Astrocyte of the hippocampus (primary cell): Measurements from ENCODE around the gene PRR18.
A peak's percentile ranks its signal among the peaks of the same experiment; 100 is the strongest.
"Not testable (repeated sequence)": the region's sequence is repeated elsewhere in the genome, so short reads cannot be mapped to it uniquely, and the experiment has no call there.

Source experiments
- DNase-seq: peaks from one replicate; pipeline ENCODE4 v3.0.0; 2011; ENCODE audit warnings: low read depth, low spot score

The PRR18 gene, protein sequence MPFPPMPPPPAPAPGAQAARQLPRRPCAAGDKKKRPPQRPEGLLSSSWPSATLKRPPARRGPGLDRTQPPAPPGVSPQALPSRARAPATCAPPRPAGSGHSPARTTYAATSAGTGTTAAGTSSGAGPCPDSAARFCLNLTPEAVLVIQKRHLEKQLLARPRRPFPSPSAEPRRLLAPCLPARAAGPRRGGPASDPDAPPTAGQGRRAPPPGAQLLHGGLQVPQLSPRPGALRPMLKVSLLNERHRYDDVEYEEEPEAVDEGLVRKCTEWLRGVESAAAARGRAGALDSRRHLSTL

DNA sequence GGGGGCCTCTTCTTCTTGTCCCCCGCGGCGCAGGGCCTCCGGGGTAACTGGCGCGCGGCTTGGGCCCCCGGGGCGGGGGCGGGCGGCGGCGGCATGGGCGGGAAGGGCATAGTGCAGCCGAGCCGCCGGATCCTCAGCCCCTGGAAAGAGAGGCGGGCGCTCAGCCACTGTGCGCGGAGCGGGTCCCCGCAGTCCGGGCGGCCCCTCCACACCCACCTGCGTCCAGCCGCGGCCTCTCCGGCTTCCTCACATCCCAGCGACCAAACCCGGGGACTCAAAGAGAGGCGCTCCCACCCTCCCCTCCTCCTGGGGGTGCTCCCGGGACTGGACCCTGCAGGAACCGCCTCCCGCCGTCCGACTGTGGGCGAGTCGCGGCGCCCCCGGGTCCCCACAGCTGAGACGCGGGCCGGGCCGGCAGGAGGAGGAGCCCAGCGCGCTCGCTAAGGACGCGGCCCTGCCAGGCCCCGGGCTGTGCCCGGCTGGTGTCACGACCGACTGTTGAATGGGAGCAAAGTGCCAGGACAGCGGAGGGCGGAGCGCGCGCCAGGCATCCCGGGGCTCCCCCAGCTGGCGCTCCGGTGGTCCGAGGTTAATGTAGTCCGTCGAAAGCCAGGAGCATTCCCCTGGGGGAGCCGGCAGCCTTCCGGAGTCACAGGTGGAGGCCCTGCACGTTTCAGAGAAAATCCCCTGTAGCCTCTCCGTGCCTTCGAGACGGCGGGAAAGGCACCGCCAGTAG, at the start of gene PRR18:
Gene PRR18 (minus strand): TSS at position 360 of the 736 bp plus-strand sequence. CDS start 250 bp downstream, at position 110.
- DNase-seq: peak; percentile 40

DNA sequence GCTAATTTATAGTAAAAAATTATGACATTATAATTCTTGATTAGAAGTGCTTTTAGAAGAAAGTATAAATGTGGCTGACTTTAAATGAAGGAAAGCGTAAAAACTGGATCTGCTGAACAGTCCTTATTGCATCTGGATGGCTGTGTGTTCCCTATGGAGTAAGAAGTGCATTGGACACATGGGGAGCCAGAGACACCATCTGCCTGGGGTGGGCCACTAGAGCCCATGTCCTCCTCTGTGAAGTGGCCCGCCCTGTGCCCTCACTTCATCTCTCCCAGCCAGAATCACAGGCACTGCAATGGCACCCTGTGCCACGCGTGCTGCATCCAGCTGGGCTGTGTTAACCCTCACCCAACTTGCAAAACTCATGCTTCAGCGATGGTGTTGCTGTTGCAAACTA, 47.4 kb upstream of the PRR18 start:
- no peak for DNase-seq

DNA sequence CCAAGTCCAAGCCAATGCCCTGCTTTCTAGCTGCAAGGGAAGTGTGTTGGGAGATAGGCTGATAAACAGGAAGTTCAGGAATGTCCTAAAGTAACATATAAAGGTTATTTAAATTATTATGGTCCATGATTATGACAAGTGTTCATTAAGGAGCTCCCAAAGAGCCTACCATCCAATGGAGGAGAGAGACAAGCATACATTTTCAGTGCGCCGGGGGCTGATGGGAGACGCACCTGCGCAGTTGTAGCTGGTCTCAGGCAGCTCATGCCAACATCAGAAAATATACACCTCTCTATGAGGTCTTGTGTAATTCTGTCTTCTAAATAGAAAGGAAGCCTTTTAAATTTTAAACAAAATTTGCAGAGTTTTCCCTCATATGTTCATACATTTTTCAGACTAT, 46.8 kb upstream of the PRR18 start:
- DNase-seq: no peak

DNA sequence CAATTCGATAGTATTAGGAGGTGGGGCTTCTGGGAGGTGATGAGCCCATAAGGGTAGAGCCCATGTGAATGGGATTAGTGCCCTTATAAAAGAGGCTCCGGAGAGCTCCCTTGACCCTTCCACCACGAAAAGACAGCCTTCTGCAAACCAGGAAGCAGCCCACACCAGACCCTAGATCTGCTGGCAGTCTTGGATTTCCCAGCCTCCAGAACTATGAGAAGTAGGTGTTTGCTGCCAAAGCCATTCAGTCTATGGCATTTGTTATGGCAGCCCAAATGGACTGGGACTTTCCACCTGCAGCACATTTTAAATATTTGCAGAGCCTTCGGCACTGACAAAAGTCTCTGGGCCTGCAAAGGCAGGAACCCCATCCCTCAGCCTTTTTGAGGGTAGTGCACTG, 46.0 kb upstream of the PRR18 start:
- DNase-seq: no peak

DNA sequence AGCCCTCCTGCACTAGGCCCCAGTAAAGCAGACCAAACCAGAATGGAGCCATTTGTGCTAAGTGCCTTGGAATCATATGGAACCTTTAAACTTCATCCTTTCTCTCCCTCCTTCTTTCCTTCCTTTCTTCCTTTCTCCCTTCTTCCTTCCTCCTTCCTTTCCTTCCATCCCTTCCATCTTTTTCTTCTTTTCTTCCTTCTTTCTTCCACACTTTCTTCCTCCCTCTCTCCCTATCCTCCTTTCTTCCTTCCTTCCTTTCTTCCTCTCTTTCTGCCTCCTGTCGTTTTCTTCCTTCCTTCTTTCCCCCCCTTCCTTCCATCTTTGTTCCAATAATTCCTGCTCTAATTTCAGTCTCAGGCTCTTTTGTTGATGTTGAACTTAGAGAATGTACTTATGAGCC, 45.3 kb upstream of the PRR18 start:
- DNase-seq: no peak

DNA sequence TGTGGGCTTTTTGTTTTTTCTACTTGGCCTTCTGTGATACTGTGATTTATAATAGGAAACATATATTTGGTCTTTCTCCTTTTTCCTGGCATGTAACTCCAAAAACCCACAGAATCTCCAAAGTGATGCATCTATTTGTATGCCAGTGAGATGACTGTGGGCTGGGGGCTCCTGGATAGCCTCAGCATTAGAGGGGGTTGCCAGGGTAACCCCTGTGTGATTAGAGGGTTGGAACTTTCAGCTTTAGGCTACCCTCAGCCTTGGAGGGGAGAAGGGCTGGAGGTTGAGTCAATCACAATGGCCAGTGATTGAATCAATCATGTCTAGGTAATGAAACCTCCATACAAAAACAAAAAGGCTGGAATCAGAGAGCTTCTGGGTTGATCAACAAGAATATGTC, 44.7 kb upstream of the PRR18 start:
- DNase-seq: no peak

DNA sequence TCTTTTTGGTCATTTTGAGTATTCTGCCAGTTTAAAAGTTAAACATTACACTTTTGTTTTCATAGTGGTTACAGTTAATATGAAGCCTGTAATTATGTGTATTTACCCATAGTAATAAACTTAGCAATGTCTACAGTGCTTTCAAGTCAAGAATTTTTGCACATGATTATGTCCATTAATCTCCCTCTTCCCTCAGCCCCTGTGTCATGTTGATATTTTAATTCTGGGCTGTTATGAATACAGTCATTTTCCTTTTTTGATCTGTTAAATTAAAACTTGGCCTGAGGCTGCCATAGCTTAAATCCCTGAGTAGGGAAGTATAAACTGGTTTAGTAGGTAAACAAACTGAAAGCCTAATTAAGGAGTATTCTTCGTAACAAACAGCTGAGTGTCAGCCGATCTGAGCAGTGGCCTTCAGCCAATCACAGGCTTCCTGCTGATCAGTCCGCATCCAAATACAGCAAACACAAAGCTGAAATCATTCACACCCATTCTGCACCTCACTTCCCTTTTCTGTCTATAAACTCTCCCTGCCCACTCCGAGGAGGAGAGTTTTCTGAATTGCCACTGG, 43.6 kb upstream of the PRR18 start:
- peak; percentile 39 for DNase-seq

DNA sequence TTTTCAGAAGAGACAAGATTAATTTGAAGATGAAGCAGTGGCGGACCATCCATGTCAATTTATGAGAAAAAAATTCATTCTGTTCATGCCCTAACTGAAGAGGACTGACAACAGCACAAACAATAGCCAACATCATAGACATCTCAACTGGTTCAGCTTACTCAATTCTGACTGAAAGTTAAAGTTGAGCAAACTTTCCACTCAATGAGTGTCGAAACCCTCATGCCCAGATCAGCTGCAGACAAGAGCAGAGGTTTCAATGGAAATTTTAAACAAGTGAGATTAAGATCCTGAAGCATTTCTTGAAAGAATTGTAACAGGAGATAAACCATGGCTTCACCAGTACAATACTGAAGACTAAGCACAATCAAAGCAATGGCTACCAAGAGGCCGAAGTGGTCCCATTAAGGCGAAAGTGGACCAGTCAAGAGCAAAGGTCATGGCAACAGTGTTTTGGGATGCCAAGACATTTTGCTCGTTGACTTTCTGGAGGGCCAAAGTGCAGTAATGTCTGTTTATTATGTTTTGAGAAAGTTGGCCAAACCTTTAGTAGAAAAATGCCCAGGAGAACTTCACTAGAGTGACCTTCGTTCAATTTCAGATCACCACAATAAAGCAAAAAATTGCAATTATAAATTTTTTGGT, 40.2 kb upstream of the PRR18 start:
- no peak for DNase-seq

DNA sequence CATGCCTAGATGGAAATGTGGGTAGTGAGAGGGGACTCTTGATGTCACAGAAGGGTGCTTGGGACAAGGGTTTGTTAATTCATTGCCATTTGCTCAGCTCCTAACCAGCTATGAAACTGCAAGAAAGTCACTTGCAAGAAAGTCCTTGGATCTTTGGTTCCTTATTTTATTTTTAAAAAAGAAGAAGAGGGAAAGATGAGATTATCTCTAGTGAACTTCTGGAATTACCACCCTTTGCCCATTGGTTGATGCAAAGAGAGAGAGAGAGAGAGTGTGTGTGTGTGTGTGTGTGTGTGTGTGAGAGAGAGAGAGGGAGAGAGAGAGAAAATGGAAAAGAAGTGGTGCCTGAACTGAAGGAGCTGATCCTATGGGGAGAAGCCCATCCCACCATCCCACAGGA, 38.8 kb upstream of the PRR18 start:
- DNase-seq: no peak

DNA sequence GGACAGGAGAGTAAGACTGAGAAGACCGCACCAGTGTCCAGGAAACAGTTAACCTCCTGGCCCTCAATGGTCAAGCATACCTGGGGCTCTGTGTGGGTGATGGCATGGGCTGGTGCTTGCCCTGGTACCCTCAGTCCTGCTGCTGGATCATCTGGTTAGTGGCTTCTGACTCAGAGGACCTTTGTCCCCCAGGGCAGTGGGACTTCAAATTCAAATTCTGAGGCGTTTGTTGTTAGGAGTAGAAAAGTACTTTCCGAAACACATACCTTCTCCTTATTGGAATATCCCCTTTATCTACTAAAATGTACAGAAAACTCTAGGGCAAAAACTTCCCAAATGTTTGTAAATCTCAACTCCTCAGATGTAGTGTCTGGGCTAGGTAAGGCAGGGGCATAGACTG, 38.3 kb upstream of the PRR18 start:
- no peak for DNase-seq

DNA sequence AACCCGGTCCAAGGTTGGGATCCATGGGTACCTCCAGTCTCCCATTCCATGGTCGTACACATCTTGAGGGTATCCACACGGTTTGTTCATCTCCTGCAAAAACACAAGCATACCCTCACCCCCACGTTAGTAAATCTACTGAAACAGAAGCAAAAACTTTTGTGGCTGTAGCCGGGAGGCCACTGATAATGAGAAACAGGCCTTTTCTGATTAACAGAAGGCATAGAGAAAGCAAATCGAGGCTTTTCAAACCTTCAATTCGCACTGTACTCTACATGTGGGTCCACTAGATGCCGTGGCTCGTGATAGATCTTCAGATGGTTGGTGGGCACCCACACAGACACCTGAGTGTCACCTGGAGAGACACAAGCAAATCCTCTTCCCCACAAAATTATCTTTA, 37.5 kb upstream of the PRR18 start:
- not testable (repeated sequence) for DNase-seq

DNA sequence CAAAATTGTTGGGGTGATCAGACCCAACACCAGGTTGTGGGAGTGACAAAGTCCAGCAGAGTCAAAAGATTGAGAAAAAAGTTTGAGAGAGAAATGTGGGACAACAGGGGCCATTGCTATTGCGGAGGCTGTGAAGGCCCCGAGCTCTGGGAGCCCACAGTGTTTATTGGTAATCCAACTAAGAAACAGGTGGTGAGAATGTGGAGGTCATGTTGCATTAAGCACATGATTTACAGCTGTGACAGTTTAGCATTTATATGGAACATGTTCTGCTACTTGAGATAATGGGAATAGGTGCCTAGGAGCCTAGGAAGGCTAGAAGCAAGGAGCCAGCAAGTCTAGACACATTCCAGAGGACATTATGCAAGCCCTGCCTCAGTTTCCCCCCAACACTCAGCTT, 36.7 kb upstream of the PRR18 start:
- DNase-seq: not testable (repeated sequence)

DNA sequence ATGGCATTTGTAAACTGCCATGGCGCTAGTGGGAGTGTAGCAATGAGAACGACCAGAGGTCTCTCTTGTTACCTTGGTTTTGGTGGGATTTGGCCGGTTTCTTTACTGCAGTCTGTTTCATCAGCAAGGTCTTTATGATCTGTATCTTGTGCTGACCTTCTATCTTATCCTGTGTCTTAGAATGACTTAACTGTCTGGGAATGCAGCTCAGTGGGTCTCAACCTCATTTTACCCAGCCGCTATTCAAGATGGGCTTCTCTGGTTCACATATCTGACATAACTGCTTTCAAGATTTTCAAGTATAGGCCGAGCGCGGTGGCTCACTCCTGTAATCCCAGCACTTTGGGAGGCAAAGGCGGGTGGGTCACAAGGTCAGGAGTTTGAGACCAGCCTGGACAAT, 36.0 kb upstream of the PRR18 start:
- peak; percentile 48 for DNase-seq

DNA sequence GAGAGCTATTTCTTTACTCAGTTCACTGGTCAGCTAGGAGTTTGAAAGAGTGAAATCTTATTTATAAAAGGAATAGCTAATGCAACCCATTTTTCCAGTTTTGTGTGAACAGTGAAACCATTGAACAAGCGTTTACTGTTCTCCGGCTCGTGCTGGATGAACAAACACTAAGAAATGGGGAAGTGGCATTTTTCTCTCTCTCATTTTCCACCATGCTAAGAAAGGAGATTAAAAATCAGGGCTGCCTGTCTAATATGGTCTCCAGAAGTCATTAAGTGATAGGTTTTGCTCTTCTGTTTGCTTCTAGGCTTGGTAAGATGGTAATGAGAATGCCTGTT, 34.9 kb upstream of the PRR18 start:
- no peak for DNase-seq

DNA sequence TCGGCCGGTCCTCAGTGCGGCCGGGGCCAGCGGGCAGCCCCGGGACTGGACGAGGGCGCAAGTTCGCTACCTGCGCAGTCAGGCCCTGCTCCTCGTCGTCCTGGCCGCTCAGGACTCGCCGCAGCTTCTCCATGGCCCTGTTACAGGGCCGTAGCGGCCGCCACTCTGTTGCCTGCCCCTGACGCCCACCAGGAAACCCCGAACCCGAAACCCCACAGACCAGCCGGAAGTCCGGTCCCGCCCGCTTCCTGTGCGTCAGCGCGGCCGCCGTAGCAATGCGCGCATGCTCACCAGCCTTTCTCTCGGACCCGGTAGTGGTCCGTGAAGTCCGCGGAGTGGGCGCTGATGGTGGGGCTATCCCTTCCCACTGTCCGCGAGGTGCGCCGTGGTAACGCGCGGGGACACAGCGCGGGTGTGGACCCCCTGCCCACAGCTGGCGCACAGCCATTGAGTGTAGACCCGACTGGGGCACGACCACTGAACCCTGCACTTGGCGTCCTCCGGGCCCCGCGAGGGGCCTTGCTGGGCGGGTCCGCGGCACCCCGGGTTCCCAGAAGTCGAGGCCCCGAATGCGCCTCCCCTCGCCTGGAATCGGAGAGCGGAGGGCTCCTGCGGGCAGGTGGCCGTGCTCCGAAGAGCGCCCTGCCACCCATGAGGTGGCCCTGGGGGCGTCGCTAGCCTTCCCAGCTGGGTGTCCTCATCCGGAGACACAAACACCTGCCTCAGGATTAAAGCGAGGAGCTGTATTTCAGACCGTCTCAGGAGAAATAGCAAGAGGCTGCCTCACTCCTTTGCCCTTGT, 34.4 kb upstream of the PRR18 start, which contains the start of gene SFT2D1:
Gene SFT2D1 (minus strand): TSS at position 197 of the 801 bp plus-strand sequence. CDS start 64 bp downstream, at position 133.
- peak; percentile 93 for DNase-seq

DNA sequence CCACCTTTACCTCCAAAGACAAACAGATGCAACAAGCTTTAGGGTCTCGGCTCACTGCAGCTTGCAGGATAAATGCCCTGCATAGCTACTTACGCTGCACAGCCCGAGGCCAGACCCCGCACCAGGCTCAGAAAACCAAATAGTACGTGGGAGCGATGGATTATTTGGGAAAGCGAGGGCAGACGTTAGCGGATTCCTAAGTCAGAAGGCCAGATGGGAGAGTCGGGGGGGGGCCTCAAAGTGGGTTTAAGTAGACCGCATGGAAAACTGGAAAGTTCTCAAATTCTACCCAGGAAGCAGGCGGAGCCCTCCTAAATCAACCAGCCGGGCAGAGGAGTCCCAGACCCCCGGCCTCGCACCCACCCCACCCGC, 33.8 kb upstream of the PRR18 start:
- DNase-seq: peak; percentile 43

DNA sequence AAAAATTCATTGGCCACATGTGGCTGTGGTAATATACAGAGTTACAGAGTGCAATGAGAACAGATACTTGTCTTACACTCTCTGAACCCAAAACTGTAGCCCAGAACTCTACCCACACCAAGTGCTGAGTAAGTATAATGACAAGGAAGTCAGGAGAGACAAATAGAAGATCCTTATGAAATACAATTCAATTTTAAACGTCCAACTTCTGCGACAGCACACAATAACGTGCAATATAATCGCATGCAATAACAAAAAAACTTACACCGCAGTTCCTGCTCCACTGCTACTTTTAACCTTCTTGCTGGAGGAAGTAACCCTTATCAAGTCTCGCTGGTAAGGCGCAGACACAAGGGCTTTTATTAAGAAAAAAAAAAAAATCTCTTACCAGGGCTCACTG, 33.3 kb upstream of the PRR18 start:
- no peak for DNase-seq

DNA sequence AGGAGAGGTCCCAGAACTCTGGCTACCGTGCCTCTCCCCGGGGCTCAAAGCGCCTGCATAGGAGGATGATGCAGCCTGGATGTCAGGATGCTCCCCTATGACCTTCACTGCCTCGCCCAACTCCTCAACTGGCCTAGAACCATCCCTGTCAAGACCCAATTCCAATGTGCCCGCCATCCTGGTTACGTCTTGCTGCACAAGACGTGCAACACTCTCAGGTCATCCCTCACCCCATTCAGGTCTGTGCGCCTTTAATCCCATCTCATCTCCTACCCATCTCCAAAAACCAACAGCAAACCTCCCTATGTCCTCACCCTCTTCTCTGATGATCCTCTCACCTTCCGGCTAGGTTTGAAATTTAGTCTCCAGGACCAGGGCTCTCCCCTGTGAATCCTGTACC, 30.7 kb upstream of the PRR18 start:
- DNase-seq: no peak

DNA sequence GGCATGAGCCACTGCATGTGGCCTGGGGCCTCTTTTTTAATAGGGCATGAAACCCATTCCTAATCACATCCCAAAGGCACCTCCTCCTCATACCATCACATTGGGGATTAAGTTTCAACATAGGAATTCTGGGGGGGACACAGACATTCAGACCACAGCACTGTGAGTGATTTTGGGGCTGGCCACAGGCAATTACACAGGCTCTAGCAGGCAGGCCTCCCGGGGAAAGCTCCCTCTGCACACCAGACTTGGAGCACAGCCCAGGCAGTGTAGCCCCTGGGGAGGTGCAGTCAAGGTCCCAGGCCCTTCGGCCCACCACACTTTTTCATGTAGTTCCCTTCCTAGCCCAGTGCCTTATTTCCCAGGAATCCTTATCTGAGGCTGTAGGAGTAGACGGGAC, 28.7 kb upstream of the PRR18 start:
- DNase-seq: no peak

DNA sequence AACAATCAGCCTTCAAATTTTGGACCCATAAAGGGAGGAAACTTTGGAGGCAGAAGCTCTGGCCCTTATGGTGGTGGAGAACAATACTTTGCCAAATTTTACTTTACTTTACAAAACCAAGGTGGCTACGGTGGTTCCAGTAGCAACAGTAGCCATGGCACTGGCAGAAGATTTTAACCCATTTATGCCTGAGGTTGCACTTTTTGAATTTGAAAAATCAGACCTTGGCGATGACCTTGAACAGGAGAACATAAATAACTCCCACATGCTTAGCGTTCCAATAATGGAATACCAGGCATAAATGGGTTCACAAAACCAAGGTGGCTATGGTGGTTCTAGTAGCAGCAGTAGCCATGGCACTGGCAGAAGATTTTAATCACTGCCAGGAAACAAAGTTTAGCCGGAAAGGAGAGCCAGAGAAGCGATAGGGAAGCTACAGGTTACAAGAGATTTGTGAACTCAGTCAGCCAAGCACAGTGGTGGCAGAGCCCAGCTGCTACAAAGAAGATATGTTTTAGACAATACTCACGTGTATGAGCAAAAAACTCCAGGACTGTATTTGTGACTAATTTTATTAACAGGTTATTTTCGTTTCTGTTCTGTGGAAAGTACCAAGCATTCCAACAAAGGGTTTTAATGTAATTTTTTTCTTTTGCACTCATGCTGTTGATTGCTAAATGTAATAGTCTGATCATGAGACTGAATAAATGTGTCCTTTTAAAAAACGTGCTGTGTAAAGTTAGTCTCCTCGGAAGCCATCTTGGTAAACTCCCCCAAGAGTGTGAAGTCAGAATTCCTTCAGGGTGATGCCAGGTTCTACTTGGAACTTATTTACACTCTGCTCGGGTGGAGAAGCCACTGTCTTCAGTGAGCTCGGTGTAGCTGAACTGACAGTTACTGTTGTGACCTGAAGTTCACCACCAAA, 27.4 kb upstream of the PRR18 start:
- DNase-seq: no peak

DNA sequence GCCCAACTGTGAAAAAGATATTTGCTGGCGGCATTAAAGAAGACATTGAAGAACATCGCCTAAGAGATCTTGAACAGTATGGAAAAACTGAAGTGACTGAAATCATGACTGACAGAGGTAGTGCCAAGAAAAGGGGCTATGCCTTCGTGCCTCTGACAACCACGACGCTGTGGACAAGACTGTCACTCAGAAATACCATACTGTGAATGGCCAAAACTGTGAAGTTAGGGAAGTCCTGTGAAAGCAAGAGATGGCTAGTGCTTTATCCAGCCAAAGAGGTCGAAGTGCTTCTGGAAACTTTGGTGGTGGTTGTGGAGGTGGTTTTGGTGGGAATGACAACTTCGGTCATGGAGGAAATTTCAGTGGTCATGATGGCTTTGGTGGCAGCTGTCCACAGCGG, 26.7 kb upstream of the PRR18 start:
- no peak for DNase-seq
